ENCODE data around the gene AKR7A2.
"Not testable (repeated sequence)": the region's sequence is repeated elsewhere in the genome, so short reads cannot be mapped to it uniquely, and the experiment has no call there.

AKR7A2 gene

DNA sequence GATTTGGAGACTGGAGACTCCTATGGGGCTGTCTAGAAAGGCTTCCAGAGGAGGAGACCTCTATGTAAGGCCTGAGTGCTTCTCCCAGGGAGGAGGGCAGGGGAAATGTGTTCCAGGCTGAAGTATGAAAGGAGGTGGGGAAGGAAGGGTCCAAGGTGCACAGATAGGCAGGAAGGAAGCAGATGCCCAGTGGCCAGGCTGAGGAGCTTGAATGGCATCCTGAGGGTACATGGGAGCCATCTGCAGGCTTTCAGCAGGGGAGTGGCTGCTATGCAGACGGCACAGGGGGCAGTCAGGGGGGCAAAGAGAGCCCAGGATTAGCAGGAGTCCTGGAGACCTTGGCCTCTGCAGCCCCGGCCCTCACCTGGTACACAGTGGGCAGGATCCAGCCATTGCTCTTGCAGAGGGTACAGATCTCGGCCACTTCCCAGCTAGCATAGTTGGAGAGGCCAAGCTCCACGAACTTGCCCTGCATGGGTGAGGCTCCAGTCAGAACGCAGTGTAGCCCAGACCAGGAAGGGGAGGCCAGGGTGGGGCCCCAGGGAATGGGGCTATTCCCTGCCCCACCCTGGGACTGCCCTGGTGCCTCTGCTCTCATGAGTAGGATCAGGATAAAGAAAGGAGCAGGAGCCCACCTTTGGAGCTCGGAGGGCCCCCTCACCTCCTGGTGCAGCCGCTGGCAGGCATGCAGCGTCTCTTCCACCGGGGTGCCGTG is 4.0 kb downstream of the AKR7A2 start:
- DNase-seq (ENCODE audit: low read depth in 1 of 2, low spot score in 1 of 2) = no peak

DNA sequence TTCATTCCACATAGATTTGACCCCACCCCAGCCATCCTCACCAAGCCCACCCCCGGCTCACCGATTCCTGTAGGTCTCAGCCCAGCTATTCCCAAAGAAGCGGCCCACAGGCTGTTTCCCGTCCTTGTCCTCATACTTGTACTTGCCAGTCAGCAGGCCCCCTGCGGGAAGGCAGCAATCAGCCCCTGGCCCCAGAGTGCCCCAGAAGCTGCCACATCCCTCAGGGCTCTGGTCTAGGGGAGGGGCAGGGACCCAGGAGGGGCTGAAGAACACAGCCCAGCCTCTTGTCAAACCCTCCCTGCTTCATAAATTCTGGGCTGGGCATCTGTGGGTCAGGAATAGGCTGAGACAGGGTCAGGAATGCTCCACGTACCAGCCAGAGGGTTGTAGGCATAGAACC is 5.0 kb downstream of the AKR7A2 start:
- no peak for DNase-seq (ENCODE audit: low read depth in 1 of 2, low spot score in 1 of 2)

DNA sequence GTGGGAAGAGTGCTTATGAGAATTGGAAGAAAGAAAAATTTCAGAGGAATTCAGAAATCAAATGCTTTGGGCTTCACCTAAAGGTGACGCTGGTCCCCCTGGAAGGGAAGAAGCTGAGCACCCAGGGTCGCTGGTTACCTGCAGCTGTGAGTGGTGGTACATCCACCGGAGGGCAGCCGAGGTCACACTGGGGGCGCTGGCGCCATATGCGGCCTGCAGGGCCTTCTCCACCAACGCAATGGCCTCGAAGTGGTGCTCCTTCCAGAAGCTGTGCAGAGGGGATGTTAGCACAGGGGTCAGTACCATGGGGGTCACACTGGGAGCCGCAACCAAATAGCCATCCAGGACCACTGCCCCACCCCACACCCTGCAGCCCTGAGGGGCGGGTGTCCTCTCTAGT is 6.1 kb downstream of the AKR7A2 start:
- no peak for DNase-seq (ENCODE audit: low read depth in 1 of 2, low spot score in 1 of 2)

DNA sequence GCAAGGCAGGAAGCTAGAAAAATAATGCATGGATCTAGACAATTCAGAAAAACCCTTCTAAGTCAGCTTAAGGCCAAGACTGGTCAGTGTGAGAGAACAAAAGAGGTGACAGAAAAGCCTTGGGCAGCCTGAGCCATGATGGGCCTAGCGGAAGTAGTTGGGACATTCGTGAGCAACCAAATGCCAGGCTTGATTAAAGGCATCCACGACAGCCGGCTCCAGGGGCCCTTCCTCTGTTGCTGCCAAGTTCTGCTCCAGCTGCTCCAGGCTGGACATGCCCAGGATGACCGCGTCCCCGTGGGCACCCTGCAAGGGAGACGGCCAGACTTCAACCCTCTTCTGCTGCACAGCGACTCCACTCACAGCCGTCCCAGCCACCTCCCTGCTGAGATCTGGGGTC is 7.9 kb downstream of the AKR7A2 start:
- DNase-seq (ENCODE audit: low read depth in 1 of 2, low spot score in 1 of 2) = not testable (repeated sequence)

DNA sequence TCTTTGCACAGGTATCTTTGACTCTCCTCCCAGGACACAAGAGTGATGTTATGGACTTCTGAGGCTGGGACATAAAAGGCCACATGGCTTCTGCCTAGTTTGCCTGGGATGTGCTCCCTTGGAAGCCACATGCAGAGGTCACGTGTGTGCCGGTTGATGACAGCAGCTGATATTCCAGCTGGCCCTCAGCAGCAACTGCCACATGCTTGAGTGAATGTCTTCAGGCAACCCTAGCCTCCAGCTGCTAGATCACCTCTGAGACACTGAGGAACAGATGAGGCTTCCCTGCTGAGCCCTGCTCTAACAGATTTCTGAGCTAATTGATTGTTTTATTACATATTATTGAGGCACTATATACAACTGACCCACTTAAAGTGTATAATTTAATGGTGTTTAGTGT is 11.7 kb downstream of the AKR7A2 start:
- no peak for DNase-seq (ENCODE audit: low read depth in 1 of 2, low spot score in 1 of 2)

DNA sequence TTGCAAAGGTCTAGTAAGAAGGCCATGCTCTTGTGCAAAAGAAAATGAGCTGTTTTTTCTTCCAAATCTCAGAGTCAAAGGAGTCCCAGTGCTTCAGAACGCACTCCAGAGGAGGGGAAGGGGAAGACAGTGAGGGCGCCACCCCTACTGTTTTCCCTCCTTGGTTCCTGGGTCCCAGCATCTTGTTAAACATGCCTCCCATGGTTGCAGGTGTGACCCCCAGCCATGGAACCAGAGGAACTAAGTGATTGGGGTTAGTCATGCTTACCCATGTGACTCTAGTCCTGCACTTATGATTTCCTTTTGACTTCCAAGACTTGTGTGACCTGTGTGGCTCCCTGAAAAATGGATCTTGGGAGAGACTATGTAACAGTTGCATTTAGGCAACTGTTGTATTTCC is 17.3 kb downstream of the AKR7A2 start:
- DNase-seq (ENCODE audit: low read depth in 1 of 2, low spot score in 1 of 2) = no peak

DNA sequence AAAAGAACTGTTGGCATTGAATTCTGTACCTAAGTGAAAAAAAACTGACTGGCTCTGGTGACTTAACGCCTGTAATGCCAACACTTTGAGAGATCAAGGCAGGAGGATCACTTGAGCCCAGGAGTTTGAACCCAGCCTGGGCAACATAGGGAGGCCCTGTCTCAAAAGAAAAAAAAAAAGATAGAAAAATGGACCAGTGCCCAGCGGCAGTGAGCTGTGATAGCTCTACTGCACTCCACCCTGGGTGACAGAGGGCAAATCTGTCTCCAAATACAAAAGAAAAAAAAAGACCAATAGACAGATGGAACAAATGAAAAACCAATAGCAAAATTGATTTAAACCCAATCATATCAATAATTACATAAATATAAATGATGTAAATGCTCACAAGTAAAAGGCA is 22.7 kb downstream of the AKR7A2 start:
- no peak for DNase-seq (ENCODE audit: low read depth in 1 of 2, low spot score in 1 of 2)

DNA sequence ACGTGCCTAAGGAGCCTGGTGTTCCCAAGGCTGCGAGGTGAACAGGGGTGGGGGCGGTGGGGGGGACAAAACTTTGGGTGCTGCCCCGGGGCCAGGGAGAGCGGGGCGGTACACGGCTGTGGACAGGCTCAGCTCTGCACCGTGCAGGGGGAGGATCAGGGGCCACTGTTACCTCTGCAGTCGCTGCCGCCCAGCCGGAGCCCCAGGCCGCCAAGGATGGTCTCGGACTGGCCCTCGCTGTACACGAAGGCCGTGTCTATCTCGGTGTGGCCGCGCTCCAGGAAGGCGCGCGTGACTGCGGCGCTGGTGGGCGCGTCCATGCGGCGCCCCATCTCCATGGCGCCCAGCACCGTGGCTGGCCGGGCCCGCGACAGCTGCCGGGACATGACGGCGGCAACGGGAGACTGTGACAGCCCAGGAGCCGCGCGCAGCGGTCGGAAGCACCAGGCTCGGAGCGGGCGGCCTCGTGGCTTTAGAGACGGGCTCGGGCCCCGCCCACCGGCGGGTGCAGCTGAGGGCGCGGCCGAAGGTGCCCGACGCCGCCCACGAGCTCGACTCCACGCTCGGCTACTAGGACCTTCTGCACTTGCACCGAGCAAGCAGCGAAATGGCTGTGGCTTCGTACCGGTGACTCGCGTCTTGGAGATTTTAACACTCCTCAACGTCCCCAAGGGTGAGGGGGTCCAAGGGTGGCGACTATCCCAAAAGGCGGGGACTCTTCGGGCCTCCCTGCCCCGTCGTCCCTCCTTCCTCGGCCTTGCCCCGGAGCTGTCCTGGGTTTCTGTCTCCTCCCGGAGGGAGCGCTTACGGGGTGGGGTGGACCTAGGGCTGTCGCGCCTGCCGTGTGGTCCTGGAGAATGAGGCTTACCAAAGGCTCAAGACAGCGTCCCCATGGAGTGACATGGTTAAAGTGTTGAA is 23.4 kb downstream of the AKR7A2 start, which contains the start of gene AKR7A3:
TSS of gene AKR7A3 (minus strand) at position 447 of the 918 bp plus-strand sequence. CDS start at position 386, 61 bp downstream.
- peak; percentile 26 to 30 for DNase-seq (ENCODE audit: low read depth in 1 of 2, low spot score in 1 of 2)

DNA sequence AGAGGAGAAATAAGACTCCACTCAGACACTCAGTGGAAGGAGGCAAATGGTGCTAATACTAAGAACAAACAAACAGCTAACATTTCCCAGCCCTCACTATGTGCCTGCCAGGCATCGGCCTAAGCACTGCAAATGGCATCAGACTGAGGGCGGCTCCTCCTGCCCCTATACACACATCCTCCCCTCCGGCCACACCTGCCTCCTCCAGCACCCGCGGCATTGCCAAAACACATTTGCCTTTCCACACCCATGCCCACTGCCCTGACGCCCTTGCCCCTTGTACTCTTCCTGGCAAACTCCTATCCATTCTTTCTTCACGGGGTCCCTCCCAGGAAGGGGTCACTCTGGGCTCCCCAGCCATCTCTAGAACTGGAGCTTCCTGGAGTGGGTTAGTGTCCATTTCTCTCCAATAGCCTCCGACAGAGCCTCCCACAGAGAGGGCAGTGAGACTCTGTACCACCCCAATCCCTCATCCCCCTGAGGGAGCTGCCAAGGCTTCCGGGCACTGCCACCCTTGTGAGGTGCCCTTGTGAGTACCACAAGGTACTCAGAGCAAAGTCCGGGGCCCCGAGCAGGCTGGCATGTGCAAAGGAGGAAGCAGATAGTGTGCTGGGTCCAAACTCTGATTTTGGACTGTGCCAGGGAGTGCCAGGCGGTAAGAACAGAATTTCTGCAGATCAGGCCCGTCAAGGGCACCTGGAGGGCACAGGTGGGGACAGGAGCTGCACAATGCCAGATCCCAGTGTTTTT is 24.3 kb downstream of the AKR7A2 start:
- DNase-seq (ENCODE audit: low read depth in 1 of 2, low spot score in 1 of 2) = no peak

DNA sequence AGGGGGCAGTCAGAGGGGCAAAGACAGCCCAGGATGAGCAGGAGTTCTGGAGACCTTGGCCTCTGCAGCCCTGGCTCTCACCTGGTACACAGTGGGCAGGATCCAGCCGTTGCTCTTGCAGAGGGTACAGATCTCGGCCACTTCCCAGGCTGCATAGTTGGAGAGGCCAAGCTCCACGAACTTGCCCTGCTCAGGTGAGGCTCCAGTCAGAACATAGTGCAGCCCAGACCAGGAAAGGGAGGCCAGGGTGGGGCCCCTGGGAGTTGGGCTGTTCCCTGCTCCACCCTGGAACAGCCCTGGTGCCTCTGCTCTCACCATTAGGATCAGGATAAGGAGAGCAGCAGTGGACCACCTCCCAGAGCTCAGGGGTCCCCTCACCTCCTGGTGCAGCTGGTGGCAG is 26.1 kb downstream of the AKR7A2 start:
- not testable (repeated sequence) for DNase-seq (ENCODE audit: low read depth in 1 of 2, low spot score in 1 of 2)

DNA sequence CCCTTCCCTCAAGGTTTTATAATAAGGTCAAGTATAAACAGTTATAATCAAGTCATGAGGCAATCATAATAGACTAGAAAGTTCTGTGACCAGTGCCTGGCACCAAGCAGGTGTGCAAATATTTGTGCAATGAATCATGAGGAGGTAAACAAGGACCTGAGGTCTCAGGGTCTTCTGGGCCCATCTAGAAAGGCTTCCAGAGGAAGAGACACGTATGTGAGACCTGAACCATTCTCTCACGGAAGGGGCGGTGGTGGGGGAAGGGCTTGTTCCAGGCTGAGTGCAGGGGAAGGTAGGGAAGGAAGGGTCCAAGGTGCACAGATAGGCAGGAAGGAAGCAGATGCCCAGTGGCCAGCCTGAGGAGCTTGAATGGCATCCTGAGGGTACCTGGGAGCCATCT is 26.6 kb downstream of the AKR7A2 start:
- DNase-seq (ENCODE audit: low read depth in 1 of 2, low spot score in 1 of 2) = not testable (repeated sequence)

DNA sequence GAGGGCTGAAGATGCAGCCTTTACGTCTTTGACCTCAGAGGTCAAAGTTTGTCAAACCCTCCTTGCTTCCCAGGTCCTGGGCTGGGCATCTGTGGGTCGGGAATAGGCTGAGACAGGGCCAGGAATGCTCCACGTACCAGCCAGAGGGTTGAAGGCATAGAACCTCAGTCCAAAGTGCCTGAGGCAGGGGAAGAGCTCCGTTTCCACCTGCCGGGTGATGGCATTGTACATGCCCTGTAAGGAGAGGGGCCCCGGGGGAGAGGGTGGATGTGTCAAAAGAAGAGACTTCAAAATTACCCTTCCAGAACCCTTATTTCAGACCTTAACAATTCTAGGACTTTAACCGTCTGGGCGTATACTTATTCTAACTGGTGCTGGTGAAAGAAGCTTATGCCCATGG is 27.1 kb downstream of the AKR7A2 start:
- DNase-seq (ENCODE audit: low read depth in 1 of 2, low spot score in 1 of 2) = no peak

DNA sequence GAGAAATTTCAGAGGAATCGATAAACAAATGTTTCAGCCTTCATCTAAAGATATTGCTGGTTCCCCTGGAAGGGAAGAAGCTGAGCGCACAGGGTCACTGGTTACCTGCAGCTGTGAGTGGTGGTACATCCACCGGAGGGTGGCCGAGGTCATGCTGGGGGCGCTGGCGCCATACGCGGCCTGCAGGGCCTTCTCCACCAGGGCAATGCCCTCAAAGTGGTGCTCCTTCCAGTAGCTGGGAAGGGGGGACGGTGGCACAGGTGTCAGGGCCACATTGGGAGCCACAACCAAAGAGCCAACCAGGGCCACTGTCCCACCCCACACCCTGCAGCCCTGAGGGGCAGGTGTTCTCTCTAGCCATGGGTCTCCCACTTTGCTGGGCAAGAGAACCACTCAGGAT is 28.1 kb downstream of the AKR7A2 start:
- DNase-seq (ENCODE audit: low read depth in 1 of 2, low spot score in 1 of 2) = no peak

DNA sequence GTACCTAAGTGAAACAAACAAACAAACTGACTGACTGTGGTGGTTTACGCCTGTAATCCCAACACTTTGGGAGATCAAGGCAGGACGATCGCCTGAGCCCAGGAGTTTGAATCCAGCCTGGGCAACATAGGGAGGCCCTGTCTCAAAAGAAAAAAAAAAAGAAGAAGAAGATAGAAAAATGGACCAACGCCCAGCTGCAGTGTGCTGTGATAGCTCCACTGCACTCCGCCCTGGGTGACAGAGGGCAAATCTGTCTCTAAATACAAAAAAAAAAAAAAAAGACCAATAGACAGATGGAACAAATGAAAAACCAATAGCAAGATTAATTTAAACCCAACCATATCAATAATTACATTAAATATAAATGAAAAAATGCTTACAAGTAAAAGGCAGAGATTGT is 37.3 kb downstream of the AKR7A2 start:
- no peak for DNase-seq (ENCODE audit: low read depth in 1 of 2, low spot score in 1 of 2)

DNA sequence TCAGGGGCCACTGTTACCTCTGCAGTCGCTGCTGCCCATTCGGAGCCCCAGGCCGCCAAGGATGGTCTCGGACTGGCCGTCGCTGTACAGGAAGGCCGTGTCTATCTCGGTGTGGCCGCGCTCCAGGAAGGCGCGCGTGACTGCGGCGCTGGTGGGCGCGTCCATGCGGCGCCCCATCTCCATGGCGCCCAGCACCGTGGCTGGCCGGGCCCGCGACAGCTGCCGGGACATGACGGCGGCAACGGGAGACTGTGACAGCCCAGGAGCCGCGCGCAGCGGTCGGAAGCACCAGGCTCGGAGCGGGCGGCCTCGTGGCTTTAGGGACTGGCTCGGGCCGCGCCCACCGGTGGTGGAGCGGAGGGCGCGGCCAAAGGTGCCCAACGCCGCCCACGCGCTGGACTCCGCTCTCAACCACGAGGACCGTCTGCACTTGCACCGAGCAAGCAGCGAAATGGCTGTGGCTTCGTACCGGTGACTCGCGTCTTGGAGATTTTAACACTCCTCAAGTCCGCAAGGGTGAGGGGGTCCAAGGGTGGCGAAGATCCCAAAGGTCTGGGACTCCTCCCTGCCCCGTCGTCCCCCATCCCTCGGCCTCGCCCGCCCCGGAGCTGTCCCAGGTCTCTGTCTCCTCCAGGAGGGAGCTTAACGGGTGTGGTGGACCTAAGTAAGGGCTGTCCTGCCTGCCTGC is 38.0 kb downstream of the AKR7A2 start:
- not testable (repeated sequence) for DNase-seq (ENCODE audit: low read depth in 1 of 2, low spot score in 1 of 2)

DNA sequence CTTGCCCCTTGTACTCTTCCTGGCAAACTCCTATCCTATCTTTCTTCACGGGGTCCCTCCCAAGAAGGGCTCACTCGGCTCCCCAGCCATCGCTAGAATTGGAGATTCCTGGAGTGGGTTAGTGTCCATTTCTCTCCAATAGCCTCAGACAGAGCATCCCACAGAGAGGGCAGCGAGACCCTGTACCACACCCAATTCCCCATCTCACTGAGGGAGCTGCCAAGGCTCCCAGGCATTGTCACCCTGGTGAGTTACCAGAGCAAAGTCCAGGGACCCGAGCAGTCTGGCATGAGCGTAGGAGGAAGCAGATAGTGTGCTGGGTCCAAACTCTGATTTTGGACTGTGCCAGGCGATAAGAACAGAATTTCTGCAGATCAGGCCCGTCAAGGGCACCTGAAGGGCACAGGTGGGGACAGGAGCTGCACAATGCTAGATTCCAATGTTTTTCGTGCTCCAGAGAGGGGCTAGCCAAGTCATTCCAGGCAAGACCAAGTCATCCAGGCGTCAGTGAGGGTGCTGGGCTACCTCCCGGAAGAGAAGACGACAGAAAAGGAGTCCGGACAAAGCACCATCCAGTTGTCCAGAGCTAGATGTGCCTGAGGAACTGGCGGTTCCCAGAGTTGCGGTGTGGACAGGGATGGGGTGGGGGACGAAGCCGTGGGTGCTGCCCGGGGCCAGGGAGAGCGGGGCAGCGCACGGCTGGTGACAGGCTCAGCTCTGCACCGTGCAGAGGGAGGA is 38.7 kb downstream of the AKR7A2 start:
- DNase-seq (ENCODE audit: low read depth in 1 of 2, low spot score in 1 of 2) = no peak

DNA sequence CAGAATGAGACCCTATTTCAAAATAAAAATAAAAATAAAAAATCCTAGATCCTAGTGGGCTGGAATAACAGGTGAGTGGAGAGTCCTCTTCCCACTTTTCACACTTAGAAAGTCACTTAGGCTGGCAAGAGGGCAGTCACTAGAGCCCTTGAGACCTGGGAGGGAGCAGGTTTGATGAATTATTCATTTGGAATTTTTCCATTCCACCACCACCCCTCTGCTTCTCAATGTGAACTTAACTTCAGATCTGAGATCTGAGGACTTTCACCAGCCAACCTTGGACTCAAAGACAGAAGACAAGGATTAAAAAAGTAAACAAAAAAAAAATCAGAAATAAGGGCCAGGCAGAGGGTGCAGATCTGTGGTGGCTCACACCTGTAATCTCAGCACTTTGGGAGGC is 39.9 kb downstream of the AKR7A2 start:
- no peak for DNase-seq (ENCODE audit: low read depth in 1 of 2, low spot score in 1 of 2)

DNA sequence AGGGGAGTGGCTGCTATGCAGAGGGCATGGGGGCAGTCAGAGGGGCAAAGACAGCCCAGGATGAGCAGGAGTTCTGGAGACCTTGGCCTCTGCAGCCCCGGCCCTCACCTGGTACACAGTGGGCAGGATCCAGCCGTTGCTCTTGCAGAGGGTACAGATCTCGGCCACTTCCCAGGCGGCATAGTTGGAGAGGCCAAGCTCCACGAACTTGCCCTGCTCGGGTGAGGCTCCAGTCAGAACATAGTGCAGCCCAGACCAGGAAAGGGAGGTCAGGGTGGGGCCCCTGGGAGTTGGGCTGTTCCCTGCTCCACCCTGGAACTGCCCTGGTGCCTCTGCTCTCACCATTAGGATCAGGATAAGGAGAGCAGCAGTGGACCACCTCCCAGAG is 41.6 kb downstream of the AKR7A2 start:
- DNase-seq (ENCODE audit: low read depth in 1 of 2, low spot score in 1 of 2) = not testable (repeated sequence)

DNA sequence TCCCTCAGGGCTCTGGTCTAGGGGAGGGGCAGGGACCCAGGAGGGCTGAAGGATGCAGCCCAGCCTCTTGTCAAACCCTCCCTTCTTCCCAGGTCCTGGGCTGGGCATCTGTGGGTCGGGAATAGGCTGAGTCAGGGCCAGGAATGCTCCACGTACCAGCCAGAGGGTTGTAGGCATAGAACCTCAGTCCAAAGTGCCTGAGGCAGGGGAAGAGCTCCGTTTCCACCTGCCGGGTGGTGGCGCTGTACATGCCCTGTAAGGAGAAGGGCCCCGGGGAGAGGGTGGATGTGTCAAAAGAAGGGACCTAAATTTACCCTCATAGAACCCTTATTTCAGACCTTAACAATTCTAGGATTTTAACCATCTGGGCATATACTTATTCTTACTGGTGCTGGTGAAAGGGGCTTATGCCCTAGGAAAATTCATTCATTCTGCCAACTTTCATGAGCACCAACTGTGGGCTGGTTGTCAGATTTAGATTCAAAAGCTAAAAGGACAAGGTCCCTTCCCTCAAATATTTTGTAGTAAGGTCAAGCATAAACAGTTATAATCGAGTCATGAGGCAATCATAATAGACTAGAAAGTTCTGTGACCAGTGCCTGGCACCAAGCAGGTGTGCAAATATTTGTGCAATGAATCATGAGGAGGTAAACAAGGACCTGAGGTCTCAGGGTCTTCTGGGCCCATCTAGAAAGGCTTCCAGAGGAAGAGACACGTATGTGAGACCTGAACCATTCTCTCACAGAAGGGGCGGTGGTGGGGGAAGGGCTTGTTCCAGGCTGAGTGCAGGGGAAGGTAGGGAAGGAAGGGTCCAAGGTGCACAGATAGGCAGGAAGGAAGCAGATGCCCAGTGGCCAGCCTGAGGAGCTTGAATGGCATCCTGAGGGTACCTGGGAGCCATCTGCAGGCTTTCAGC is 42.3 kb downstream of the AKR7A2 start:
- DNase-seq (ENCODE audit: low read depth in 1 of 2, low spot score in 1 of 2) = not testable (repeated sequence)

Measured in activated CD4-positive, alpha-beta T cell treated with anti-CD3 and anti-CD28 coated beads, Interleukin-2, amount 50 U/mL, for 24 hours (primary cell).